ENCODE data around the gene SCAF1.

SCAF1 gene

GRCh38 chr19:49677231-49677900, 35.4 kb downstream of the SCAF1 start, which contains the start of gene PRMT1:
PRMT1 (plus strand) TSS chr19:49677271; CDS start chr19:49677281, 10 bp downstream.
- peaks cover 14% of the 10 kb centered on the region for H3K36me3 ChIP-seq (ENCODE audit: control insufficient read depth, low read depth, low read length)
- peak within 1 kb of the TSS; percentile 95 for H3K9ac ChIP-seq (ENCODE audit: low read length)
- H3K27ac ChIP-seq (ENCODE audit: low read length), result peak within 1 kb of the TSS; percentile 99
- H3K4me1 ChIP-seq (ENCODE audit: control insufficient read depth, low read depth, low read length), result peaks cover 14% of the 10 kb centered on the region
- no peaks in the 10 kb centered on the region for H3K27me3 ChIP-seq (ENCODE audit: control insufficient read depth, insufficient read depth, low read length)
- H3K9me3 ChIP-seq (ENCODE audit: control insufficient read depth, low read depth, low read length), result no peaks in the 10 kb centered on the region
- peak within 1 kb of the TSS; percentile 98 for H3K4me3 ChIP-seq (ENCODE audit: low read length)

- H3K27me3 ChIP-seq (ENCODE audit: control insufficient read depth, insufficient read depth, low read length), result no peaks in the 10 kb centered on the region
- peaks cover 14% of the 10 kb centered on the region for H3K4me1 ChIP-seq (ENCODE audit: control insufficient read depth, low read depth, low read length)
- H3K36me3 ChIP-seq (ENCODE audit: control insufficient read depth, low read depth, low read length), result peaks cover 21% of the 10 kb centered on the region
These were observed 36.1 kb downstream of the SCAF1 start for GRCh38 chr19:49677901-49678674.

GRCh38 chr19:49678985-49679770, 37.2 kb downstream of the SCAF1 start:
- peak overlapping the region; percentile 98 for H3K4me3 ChIP-seq (ENCODE audit: low read length)

More at GRCh38 chr19:49677901-49678674, 36.1 kb downstream of the SCAF1 start:
- Histone ChIP-seq H3K9me3 (ENCODE audit: control insufficient read depth, low read depth, low read length) (no peaks in the 10 kb centered on the region), H3K9ac (ENCODE audit: low read length) (peak overlapping the region; percentile 95), H3K4me3 (ENCODE audit: low read length) (peak overlapping the region; percentile 98), H3K27ac (ENCODE audit: low read length) (peak overlapping the region; percentile 85)

GRCh38 chr19:49679771-49680413, 37.9 kb downstream of the SCAF1 start:
- Histone ChIP-seq H3K36me3 (ENCODE audit: control insufficient read depth, low read depth, low read length) (peaks cover 38% of the 10 kb centered on the region), H3K27ac (ENCODE audit: low read length) (peak overlapping the region; percentile 71), H3K9me3 (ENCODE audit: control insufficient read depth, low read depth, low read length) (no peaks in the 10 kb centered on the region), H3K27me3 (ENCODE audit: control insufficient read depth, insufficient read depth, low read length) (no peaks in the 10 kb centered on the region), H3K9ac (ENCODE audit: low read length) (peak overlapping the region; percentile 18), H3K4me3 (ENCODE audit: low read length) (peak overlapping the region; percentile 43), H3K4me1 (ENCODE audit: control insufficient read depth, low read depth, low read length) (peaks cover 14% of the 10 kb centered on the region)

More at GRCh38 chr19:49678985-49679770, 37.2 kb downstream of the SCAF1 start:
- Histone ChIP-seq H3K4me1 (ENCODE audit: control insufficient read depth, low read depth, low read length) (peaks cover 14% of the 10 kb centered on the region), H3K27me3 (ENCODE audit: control insufficient read depth, insufficient read depth, low read length) (no peaks in the 10 kb centered on the region), H3K9ac (ENCODE audit: low read length) (no peak overlapping the region), H3K27ac (ENCODE audit: low read length) (no peak overlapping the region), H3K36me3 (ENCODE audit: control insufficient read depth, low read depth, low read length) (peaks cover 32% of the 10 kb centered on the region), H3K9me3 (ENCODE audit: control insufficient read depth, low read depth, low read length) (no peaks in the 10 kb centered on the region)

DNA sequence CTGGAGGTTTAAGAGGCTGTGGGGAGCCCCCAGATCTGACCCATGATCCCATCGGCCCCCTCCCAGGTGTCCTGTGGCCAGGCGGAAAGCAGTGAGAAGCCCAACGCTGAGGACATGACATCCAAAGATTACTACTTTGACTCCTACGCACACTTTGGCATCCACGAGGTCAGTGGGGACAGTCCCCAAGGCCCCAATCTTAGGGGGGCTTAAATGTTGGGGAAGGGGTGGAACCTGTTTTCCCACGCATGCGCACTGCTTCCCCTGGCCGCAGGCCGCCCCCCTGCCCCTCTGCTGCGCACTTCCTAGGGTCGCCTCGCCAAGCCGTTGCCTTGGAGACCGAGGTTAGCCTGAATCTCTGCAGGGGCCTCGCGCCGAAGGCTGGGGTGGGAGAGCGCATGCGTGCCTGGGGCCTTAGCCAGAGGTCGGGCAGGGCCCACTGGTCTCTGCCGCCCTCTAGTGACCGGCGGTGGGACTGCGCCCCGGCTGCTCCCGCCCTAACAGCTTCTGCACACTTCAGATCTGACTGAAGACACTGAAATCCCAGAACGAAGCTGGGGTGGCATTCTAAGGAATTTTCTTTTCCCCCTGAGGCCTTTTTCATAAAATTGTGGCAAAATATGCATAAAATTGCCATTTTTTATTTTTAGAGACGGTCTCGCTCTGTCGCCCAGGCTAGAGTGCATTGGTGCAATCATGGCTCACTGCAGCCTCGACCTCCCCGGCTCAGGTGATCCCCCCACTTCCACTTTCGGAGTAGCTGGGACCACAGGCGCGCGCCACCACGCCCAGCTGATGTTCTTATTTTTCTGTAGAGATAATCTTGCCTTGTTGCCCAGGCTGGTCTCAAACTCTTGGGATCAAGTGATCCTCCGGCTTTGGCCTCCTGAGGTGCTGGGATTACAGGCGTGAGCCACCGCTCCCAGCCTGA, 38.7 kb downstream of the SCAF1 start:
- peaks cover 14% of the 10 kb centered on the region for H3K4me1 ChIP-seq (ENCODE audit: control insufficient read depth, low read depth, low read length)
- no peaks in the 10 kb centered on the region for H3K27me3 ChIP-seq (ENCODE audit: control insufficient read depth, insufficient read depth, low read length)
- H3K36me3 ChIP-seq (ENCODE audit: control insufficient read depth, low read depth, low read length), result peaks cover 46% of the 10 kb centered on the region
- H3K4me3 ChIP-seq (ENCODE audit: low read length), result peak overlapping the region; percentile 43
- H3K27ac ChIP-seq (ENCODE audit: low read length), result peak overlapping the region; percentile 71
- H3K9me3 ChIP-seq (ENCODE audit: control insufficient read depth, low read depth, low read length), result no peaks in the 10 kb centered on the region
- H3K9ac ChIP-seq (ENCODE audit: low read length), result peak overlapping the region; percentile 18

DNA sequence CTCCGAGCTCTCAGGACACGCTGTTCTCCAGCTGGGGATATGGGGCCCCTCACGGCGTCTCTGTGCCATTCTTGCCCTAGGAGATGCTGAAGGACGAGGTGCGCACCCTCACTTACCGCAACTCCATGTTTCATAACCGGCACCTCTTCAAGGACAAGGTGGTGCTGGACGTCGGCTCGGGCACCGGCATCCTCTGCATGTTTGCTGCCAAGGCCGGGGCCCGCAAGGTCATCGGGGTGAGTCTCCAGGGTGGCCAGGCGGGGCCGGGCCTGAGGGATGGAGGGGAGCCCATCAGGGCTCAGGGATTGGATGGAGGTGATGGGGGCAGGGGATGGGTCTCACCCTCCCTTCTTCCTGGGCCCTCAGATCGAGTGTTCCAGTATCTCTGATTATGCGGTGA, 39.8 kb downstream of the SCAF1 start:
- no peak overlapping the region for H3K9ac ChIP-seq (ENCODE audit: low read length)
- peaks cover 14% of the 10 kb centered on the region for H3K4me1 ChIP-seq (ENCODE audit: control insufficient read depth, low read depth, low read length)
- H3K4me3 ChIP-seq (ENCODE audit: low read length), result no peak overlapping the region
- no peak overlapping the region for H3K27ac ChIP-seq (ENCODE audit: low read length)
- peaks cover 54% of the 10 kb centered on the region for H3K36me3 ChIP-seq (ENCODE audit: control insufficient read depth, low read depth, low read length)
- no peaks in the 10 kb centered on the region for H3K27me3 ChIP-seq (ENCODE audit: control insufficient read depth, insufficient read depth, low read length)
- no peaks in the 10 kb centered on the region for H3K9me3 ChIP-seq (ENCODE audit: control insufficient read depth, low read depth, low read length)

DNA sequence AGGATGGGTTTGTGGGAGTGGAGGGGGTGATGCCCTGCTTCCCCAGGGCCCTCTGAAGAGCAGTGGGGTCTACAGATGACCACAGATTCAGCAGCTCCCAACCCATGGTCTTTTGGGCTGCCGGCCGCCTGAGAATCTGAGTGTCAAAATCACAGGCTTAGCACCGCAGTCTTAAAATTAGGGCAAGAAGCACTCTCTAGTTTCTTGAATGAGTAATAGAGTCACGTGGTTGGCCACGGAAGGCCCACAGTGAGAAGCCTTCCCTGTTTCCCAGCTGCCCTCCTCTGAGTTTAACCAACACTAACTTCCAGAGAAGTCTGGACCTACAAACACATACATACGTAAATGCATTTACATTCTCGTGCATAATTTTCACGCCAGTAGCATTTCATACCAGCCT, 40.3 kb downstream of the SCAF1 start:
- peaks cover 59% of the 10 kb centered on the region for H3K36me3 ChIP-seq (ENCODE audit: control insufficient read depth, low read depth, low read length)
- H3K4me1 ChIP-seq (ENCODE audit: control insufficient read depth, low read depth, low read length), result peaks cover 14% of the 10 kb centered on the region
- no peak overlapping the region for H3K27ac ChIP-seq (ENCODE audit: low read length)
- no peaks in the 10 kb centered on the region for H3K27me3 ChIP-seq (ENCODE audit: control insufficient read depth, insufficient read depth, low read length)
- H3K4me3 ChIP-seq (ENCODE audit: low read length), result no peak overlapping the region
- H3K9me3 ChIP-seq (ENCODE audit: control insufficient read depth, low read depth, low read length), result no peaks in the 10 kb centered on the region
- H3K9ac ChIP-seq (ENCODE audit: low read length), result no peak overlapping the region

GRCh38 chr19:49683814-49684250, 41.8 kb downstream of the SCAF1 start:
- Histone ChIP-seq H3K9ac (ENCODE audit: low read length) (no peak overlapping the region), H3K27ac (ENCODE audit: low read length) (no peak overlapping the region), H3K4me1 (ENCODE audit: control insufficient read depth, low read depth, low read length) (peaks cover 14% of the 10 kb centered on the region), H3K4me3 (ENCODE audit: low read length) (no peak overlapping the region), H3K27me3 (ENCODE audit: control insufficient read depth, insufficient read depth, low read length) (no peaks in the 10 kb centered on the region), H3K36me3 (ENCODE audit: control insufficient read depth, low read depth, low read length) (peaks cover 69% of the 10 kb centered on the region), H3K9me3 (ENCODE audit: control insufficient read depth, low read depth, low read length) (no peaks in the 10 kb centered on the region)

DNA sequence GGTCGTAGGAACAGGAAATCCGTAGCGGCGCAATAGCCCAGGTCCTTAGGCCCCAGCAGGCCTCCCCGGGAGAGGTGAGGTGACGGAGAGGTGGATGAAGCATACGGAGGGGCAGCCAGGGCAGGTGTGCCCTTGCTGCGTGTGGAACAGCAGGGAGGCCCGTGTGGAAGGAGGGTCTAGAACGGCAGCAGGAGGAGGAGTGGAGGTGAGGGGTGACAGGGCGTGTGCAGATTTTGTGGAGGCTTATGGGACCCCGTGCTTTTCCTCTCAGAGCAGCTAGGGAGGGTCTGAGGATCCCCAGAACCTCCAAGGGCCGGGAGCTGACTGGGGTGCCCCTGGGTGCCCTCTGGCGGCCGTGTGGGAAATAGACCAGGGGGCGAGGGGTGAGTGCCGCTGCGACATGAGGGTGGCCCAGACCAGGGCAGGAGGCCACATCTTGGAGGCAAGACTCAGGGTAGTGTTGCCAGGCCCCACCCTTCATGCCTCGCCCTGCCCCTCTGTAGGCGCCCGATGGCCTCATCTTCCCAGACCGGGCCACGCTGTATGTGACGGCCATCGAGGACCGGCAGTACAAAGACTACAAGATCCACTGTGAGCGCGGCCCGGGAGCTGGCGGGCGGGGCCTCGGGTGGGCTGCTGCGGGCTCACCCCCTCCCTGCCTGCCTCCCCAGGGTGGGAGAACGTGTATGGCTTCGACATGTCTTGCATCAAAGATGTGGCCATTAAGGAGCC, 42.4 kb downstream of the SCAF1 start:
- no peak overlapping the region for H3K4me3 ChIP-seq (ENCODE audit: low read length)
- H3K27me3 ChIP-seq (ENCODE audit: control insufficient read depth, insufficient read depth, low read length), result no peaks in the 10 kb centered on the region
- peaks cover 10% of the 10 kb centered on the region for H3K4me1 ChIP-seq (ENCODE audit: control insufficient read depth, low read depth, low read length)
- peaks cover 69% of the 10 kb centered on the region for H3K36me3 ChIP-seq (ENCODE audit: control insufficient read depth, low read depth, low read length)
- H3K9me3 ChIP-seq (ENCODE audit: control insufficient read depth, low read depth, low read length), result no peaks in the 10 kb centered on the region
- no peak overlapping the region for H3K27ac ChIP-seq (ENCODE audit: low read length)
- H3K9ac ChIP-seq (ENCODE audit: low read length), result no peak overlapping the region
